Astrocyte (in vitro differentiated cells and primary cell): ENCODE measurements around the gene ZNF469.

Experiments used
- EZH2 ChIP-seq: IDR thresholded peaks from 2 replicates; pipeline ENCODE4 v1.6.1; 2012; ENCODE audit warnings: mild to moderate bottlenecking, low read length, inconsistent platforms; ENCODE audit not compliant: insufficient read depth
- TF ChIP-seq, protein P1 (sequence below): IDR thresholded peaks from 2 replicates; pipeline ENCODE4 v1.5.1; 2011; ENCODE audit warnings: low read depth, mild to moderate bottlenecking, inconsistent platforms, low read length, moderate library complexity; ENCODE audit not compliant: insufficient read depth

GRCh38 chr16:88378401-88378800, 4.4 kb upstream of the ZNF469 start:
- no peak for TF ChIP-seq EZH2
- TF ChIP-seq, protein P1, sequence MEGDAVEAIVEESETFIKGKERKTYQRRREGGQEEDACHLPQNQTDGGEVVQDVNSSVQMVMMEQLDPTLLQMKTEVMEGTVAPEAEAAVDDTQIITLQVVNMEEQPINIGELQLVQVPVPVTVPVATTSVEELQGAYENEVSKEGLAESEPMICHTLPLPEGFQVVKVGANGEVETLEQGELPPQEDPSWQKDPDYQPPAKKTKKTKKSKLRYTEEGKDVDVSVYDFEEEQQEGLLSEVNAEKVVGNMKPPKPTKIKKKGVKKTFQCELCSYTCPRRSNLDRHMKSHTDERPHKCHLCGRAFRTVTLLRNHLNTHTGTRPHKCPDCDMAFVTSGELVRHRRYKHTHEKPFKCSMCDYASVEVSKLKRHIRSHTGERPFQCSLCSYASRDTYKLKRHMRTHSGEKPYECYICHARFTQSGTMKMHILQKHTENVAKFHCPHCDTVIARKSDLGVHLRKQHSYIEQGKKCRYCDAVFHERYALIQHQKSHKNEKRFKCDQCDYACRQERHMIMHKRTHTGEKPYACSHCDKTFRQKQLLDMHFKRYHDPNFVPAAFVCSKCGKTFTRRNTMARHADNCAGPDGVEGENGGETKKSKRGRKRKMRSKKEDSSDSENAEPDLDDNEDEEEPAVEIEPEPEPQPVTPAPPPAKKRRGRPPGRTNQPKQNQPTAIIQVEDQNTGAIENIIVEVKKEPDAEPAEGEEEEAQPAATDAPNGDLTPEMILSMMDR, result no peak
